ENCODE data around the gene IMMT.
A peak's percentile ranks its signal among the peaks of the same experiment; 100 is the strongest.
"Not testable (repeated sequence)": the region's sequence is repeated elsewhere in the genome, so short reads cannot be mapped to it uniquely, and the experiment has no call there.

Gene IMMT

GRCh38 chr2:86195055-86195807 is at the start of gene IMMT:
Gene IMMT, minus strand, starts transcription at chr2:86195462. Its CDS starts 80 bp downstream, at chr2:86195382.
- DNase-seq (ENCODE audit: low spot score), result peak; percentile 95

GRCh38 chr2:86244781-86245180 is 49.5 kb upstream of the IMMT start:
- DNase-seq (ENCODE audit: low spot score), result not testable (repeated sequence)

- DNase-seq (ENCODE audit: low spot score), result no peak
These were observed 48.9 kb upstream of the IMMT start for GRCh38 chr2:86243950-86244733.

- DNase-seq (ENCODE audit: low spot score), result no peak
These were observed 48.0 kb upstream of the IMMT start for GRCh38 chr2:86243272-86243671.

GRCh38 chr2:86241611-86242010 is 46.3 kb upstream of the IMMT start:
- DNase-seq (ENCODE audit: low spot score), result no peak

GRCh38 chr2:86240251-86240650 is 45.0 kb upstream of the IMMT start:
- DNase-seq (ENCODE audit: low spot score), result no peak

- no peak for DNase-seq (ENCODE audit: low spot score)
These were observed 44.5 kb upstream of the IMMT start for GRCh38 chr2:86239745-86240144.

GRCh38 chr2:86239326-86239725 is 44.1 kb upstream of the IMMT start:
- DNase-seq (ENCODE audit: low spot score), result no peak

GRCh38 chr2:86238354-86238753 is 43.1 kb upstream of the IMMT start:
- DNase-seq (ENCODE audit: low spot score), result no peak

GRCh38 chr2:86237172-86237571 is 41.9 kb upstream of the IMMT start:
- no peak for DNase-seq (ENCODE audit: low spot score)

GRCh38 chr2:86235196-86235980 is 40.1 kb upstream of the IMMT start:
- DNase-seq (ENCODE audit: low spot score), result no peak

- DNase-seq (ENCODE audit: low spot score), result no peak
These were observed 39.4 kb upstream of the IMMT start for GRCh38 chr2:86234563-86235131.

GRCh38 chr2:86233436-86233835 is 38.2 kb upstream of the IMMT start:
- no peak for DNase-seq (ENCODE audit: low spot score)

- no peak for DNase-seq (ENCODE audit: low spot score)
These were observed 37.6 kb upstream of the IMMT start for GRCh38 chr2:86232910-86233309.

- DNase-seq (ENCODE audit: low spot score), result no peak
These were observed 37.1 kb upstream of the IMMT start for GRCh38 chr2:86232373-86232784.

GRCh38 chr2:86231680-86232372 is 36.6 kb upstream of the IMMT start:
- DNase-seq (ENCODE audit: low spot score), result no peak

- no peak for DNase-seq (ENCODE audit: low spot score)
These were observed 35.7 kb upstream of the IMMT start for GRCh38 chr2:86230961-86231360.

- no peak for DNase-seq (ENCODE audit: low spot score)
These were observed 34.0 kb upstream of the IMMT start for GRCh38 chr2:86229221-86229620.

- not testable (repeated sequence) for DNase-seq (ENCODE audit: low spot score)
These were observed 33.3 kb upstream of the IMMT start for GRCh38 chr2:86228574-86228973.

GRCh38 chr2:86227685-86228084 is 32.4 kb upstream of the IMMT start:
- DNase-seq (ENCODE audit: low spot score), result no peak

- DNase-seq (ENCODE audit: low spot score), result no peak
These were observed 31.6 kb upstream of the IMMT start for GRCh38 chr2:86226636-86227520.

All from hematopoietic multipotent progenitor cell treated with erythropoietin and hydrocortisone succinate and interleukin-3 and kit ligand, for 15 days (in vitro differentiated cells).